Neuronal stem cell (in vitro differentiated cells): ENCODE data around the gene FERMT2.

Experiments used
- DNase-seq: peaks from one replicate; pipeline ENCODE4 v3.0.0-alpha.2; 2013; ENCODE audit warnings: low spot score
- H2AFZ ChIP-seq: one replicate; pipeline ENCODE4 v1.6.1; 2013; ENCODE audit warnings: mild to moderate bottlenecking, low read length, inconsistent platforms
- H2AK5ac ChIP-seq: 2 replicates; pipeline ENCODE4 v1.6.1; 2013; ENCODE audit warnings: low read depth, mild to moderate bottlenecking, inconsistent platforms, low read length, moderate library complexity, mixed read lengths
- H2BK120ac ChIP-seq: 2 replicates; pipeline ENCODE4 v1.6.1; 2013; ENCODE audit warnings: low read depth, mild to moderate bottlenecking, inconsistent platforms, low read length, moderate library complexity, mixed read lengths
- H2BK12ac ChIP-seq: one replicate; pipeline ENCODE4 v1.6.1; 2013; ENCODE audit warnings: low read length, inconsistent platforms
- H2BK15ac ChIP-seq: 2 replicates; pipeline ENCODE4 v1.6.1; 2013; ENCODE audit warnings: mild to moderate bottlenecking, low read length, inconsistent platforms, mixed read lengths
- H2BK5ac ChIP-seq: one replicate; pipeline ENCODE4 v1.6.1; 2013; ENCODE audit warnings: inconsistent platforms, mild to moderate bottlenecking, low read length, moderate library complexity
- H3K14ac ChIP-seq: one replicate; pipeline ENCODE4 v1.6.1; 2013; ENCODE audit warnings: low read length, inconsistent platforms
- H3K18ac ChIP-seq: 2 replicates; pipeline ENCODE4 v1.6.1; 2013; ENCODE audit warnings: low read length, inconsistent platforms
- H3K23ac ChIP-seq: 2 replicates; pipeline ENCODE4 v1.6.1; 2013; ENCODE audit warnings: low read depth, mild to moderate bottlenecking, mixed read lengths, low read length, inconsistent platforms; ENCODE audit not compliant: poor library complexity
- H3K27ac ChIP-seq: replicated peaks from 3 replicates; pipeline ENCODE4 v1.5.1; 2013; ENCODE audit warnings: low read length, inconsistent platforms
- H3K27me3 ChIP-seq, 3 experiments: 2 replicates each; pipeline ENCODE4 v1.6.1; 2013; ENCODE audit warnings: low read length in 3 of 3, mild to moderate bottlenecking in 2 of 3, inconsistent platforms in 1 of 3, low read depth in 1 of 3, mixed read lengths in 1 of 3, moderate library complexity in 1 of 3; ENCODE audit not compliant: control insufficient read depth in 3 of 3, insufficient read depth in 3 of 3
- H3K36me3 ChIP-seq, 2 donors: replicated peaks in 1 of 2; 2 replicates each; pipeline ENCODE4 v1.6.1; 2013; ENCODE audit warnings: low read length in 2 of 2; ENCODE audit not compliant: control insufficient read depth in 2 of 2, insufficient read depth in 2 of 2
- H3K4ac ChIP-seq: 2 replicates; pipeline ENCODE4 v1.6.1; 2013; ENCODE audit warnings: inconsistent platforms, mild to moderate bottlenecking, low read length, moderate library complexity
- H3K4me1 ChIP-seq, 2 donors: 1 replicate in 1 of 2; 2 replicates in 1 of 2; pipeline ENCODE4 v1.6.1; 2013; ENCODE audit warnings: low read length in 2 of 2, low read depth in 1 of 2; ENCODE audit not compliant: control insufficient read depth in 2 of 2, insufficient read depth in 1 of 2
- H3K4me2 ChIP-seq: one replicate; pipeline ENCODE4 v1.6.1; 2013; ENCODE audit warnings: mild to moderate bottlenecking, low read length, inconsistent platforms; ENCODE audit not compliant: insufficient read depth, poor library complexity, severe bottlenecking
- H3K4me3 ChIP-seq, 2 donors: 2 replicates each; pipeline ENCODE4 v1.5.1; 2013; ENCODE audit warnings: low read length in 2 of 2, mild to moderate bottlenecking in 2 of 2, inconsistent platforms in 1 of 2, moderate library complexity in 1 of 2
- H3K79me1 ChIP-seq: one replicate; pipeline ENCODE4 v1.6.1; 2013; ENCODE audit warnings: low read depth, mild to moderate bottlenecking, inconsistent platforms, low read length, moderate library complexity
- H3K9ac ChIP-seq: one replicate; pipeline ENCODE4 v1.6.1; 2013; ENCODE audit warnings: mild to moderate bottlenecking, low read depth, low read length, inconsistent platforms; ENCODE audit not compliant: poor library complexity
- H3K9me3 ChIP-seq, 2 donors: replicated peaks in 1 of 2; 2 replicates each; pipeline versions ENCODE3 to v1.6.1; 2013; ENCODE audit warnings: low read length in 2 of 2, mild to moderate bottlenecking in 2 of 2, inconsistent platforms in 1 of 2, low read depth in 1 of 2, mixed read lengths in 1 of 2, moderate library complexity in 1 of 2; ENCODE audit not compliant: control insufficient read depth in 2 of 2, insufficient read depth in 1 of 2
- H4K8ac ChIP-seq: one replicate; pipeline ENCODE4 v1.6.1; 2013; ENCODE audit warnings: low read depth, mild to moderate bottlenecking, inconsistent platforms, low read length, moderate library complexity
- H4K91ac ChIP-seq: one replicate; pipeline ENCODE4 v1.6.1; 2013; ENCODE audit warnings: low read length, low read depth, mild to moderate bottlenecking, inconsistent platforms; ENCODE audit not compliant: poor library complexity
- WGBS, 2 donors: extraction: QIAGEN DNeasy Blood & Tissue Kit; methylation state at CpG; one replicate each; pipeline ENCODE4 v1.1.7; 2013; ENCODE audit warnings: missing lambda C conversion rate in 2 of 2, mixed read lengths in 1 of 2; ENCODE audit not compliant: insufficient read length in 2 of 2, insufficient replicate concordance in 1 of 2; ENCODE audit errors: extremely low coverage in 2 of 2; 5-methylcytosine and 5-hydroxymethylcytosine counted together

FERMT2 gene

GRCh38 chr14:52883658-52884057, 67.2 kb downstream of the FERMT2 start:
- no CpG with 5 or more reads among the region's 5 CpGs for WGBS, 2 donors
- no peak overlapping the region for H3K18ac ChIP-seq
- no peak overlapping the region for H4K8ac ChIP-seq
- no peaks in the 10 kb centered on the region for H3K9me3 ChIP-seq
- H2BK12ac ChIP-seq, result no peak overlapping the region
- no peak overlapping the region for H3K14ac ChIP-seq
- no peak overlapping the region for H2BK5ac ChIP-seq
- no peak overlapping the region for H2BK120ac ChIP-seq
- H3K4me3 ChIP-seq, result no peak overlapping the region
- H2AFZ ChIP-seq, result no peak overlapping the region
- H3K4me2 ChIP-seq, result no peak overlapping the region
- H3K79me1 ChIP-seq, result no peaks in the 10 kb centered on the region
- no peak overlapping the region for H2BK15ac ChIP-seq
- H3K27ac ChIP-seq, result no peak overlapping the region
- H3K36me3 ChIP-seq, result peaks cover 4 to 73% of the 10 kb centered on the region in 2 donors
- H3K4ac ChIP-seq, result no peak overlapping the region
- H2AK5ac ChIP-seq, result no peak overlapping the region
- no peak for DNase-seq
- H3K23ac ChIP-seq, result no peak overlapping the region
- no peaks in the 10 kb centered on the region for H3K4me1 ChIP-seq
- H3K9ac ChIP-seq, result no peak overlapping the region
- H3K27me3 ChIP-seq, result no peaks in the 10 kb centered on the region
- H4K91ac ChIP-seq, result no peak overlapping the region

- Histone ChIP-seq H2BK120ac (no peak overlapping the region), H3K36me3 (peaks cover 5 to 73% of the 10 kb centered on the region in 2 donors), H3K4ac (no peak overlapping the region), H4K91ac (no peak overlapping the region), H3K79me1 (no peaks in the 10 kb centered on the region), H3K18ac (no peak overlapping the region), H3K9me3 (no peaks in the 10 kb centered on the region), H2BK12ac (no peak overlapping the region), H3K14ac (no peak overlapping the region), H2BK15ac (no peak overlapping the region), H3K4me3 (no peak overlapping the region), H3K9ac (no peak overlapping the region), H3K27ac (no peak overlapping the region), H3K4me1 (no peaks in the 10 kb centered on the region), H3K4me2 (no peak overlapping the region), H2AK5ac (no peak overlapping the region), H3K23ac (no peak overlapping the region), H2BK5ac (no peak overlapping the region), H4K8ac (peak overlapping the region; percentile 17), H2AFZ (no peak overlapping the region), H3K27me3 (no peaks in the 10 kb centered on the region)
- DNase-seq, result no peak
- 100% methylated on average over 1 of the region's 6 CpGs; no CpG with 5 or more reads in 1 of the 2 donors for WGBS, 2 donors
These were observed 68.0 kb downstream of the FERMT2 start for GRCh38 chr14:52882824-52883223.

DNA sequence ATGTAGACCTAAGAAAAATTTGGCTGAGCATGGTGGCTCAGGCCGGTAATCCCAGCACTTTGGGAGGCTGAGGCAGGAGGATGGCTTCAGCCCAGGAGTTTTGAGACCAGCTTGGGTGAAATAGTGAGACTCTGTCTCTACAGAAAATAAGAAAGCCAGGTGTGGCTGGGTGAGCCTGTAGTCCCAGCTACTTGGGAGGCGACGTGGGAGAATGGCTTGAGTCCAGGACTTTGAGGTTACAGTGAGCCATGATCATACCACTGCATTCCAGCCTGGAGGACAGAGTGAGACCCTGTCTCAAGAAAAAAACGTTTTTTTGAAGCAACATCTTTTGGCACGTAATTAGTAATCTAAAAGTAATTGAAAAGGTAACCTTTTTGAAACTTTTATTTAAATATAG, 70.9 kb downstream of the FERMT2 start:
- H4K91ac ChIP-seq, result no peak overlapping the region
- H3K9ac ChIP-seq, result no peak overlapping the region
- H2BK5ac ChIP-seq, result no peak overlapping the region
- WGBS, 2 donors, result no CpG with 5 or more reads among the region's 5 CpGs
- H3K9me3 ChIP-seq, result no peaks in the 10 kb centered on the region
- H3K27ac ChIP-seq, result no peak overlapping the region
- H3K23ac ChIP-seq, result no peak overlapping the region
- no peaks in the 10 kb centered on the region for H3K4me1 ChIP-seq
- H3K27me3 ChIP-seq, result no peaks in the 10 kb centered on the region
- no peak overlapping the region for H2BK12ac ChIP-seq
- H3K4me3 ChIP-seq, result no peak overlapping the region
- no peak overlapping the region for H3K14ac ChIP-seq
- H3K4ac ChIP-seq, result no peak overlapping the region
- H3K4me2 ChIP-seq, result no peak overlapping the region
- no peak overlapping the region for H2BK15ac ChIP-seq
- no peak for DNase-seq
- H2AFZ ChIP-seq, result no peak overlapping the region
- no peaks in the 10 kb centered on the region for H3K79me1 ChIP-seq
- H3K18ac ChIP-seq, result no peak overlapping the region
- H4K8ac ChIP-seq, result no peak overlapping the region
- H2AK5ac ChIP-seq, result no peak overlapping the region
- H2BK120ac ChIP-seq, result no peak overlapping the region
- H3K36me3 ChIP-seq, result peaks cover 8 to 82% of the 10 kb centered on the region in 2 donors

DNA sequence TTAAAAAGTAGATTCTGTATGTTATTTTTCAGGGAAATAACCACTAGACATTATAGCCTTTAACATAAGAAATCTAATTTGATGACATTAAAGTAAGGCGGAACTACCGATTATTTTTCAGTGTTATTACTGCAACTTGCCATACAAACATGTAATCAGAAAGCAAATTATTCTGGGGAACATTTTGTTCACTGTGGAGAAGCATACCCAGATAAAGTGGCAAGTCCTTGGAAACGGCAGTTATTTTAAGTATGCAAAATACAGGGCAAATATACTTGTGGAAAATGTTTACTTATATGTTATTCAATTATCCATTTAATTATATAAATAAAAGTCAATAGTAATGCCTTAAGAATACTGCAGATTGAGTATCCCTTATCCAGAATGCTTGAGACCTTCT, 71.9 kb downstream of the FERMT2 start:
- H3K79me1 ChIP-seq, result no peaks in the 10 kb centered on the region
- no peak overlapping the region for H4K91ac ChIP-seq
- H3K9ac ChIP-seq, result no peak overlapping the region
- no peak overlapping the region for H2AK5ac ChIP-seq
- H3K9me3 ChIP-seq, result no peaks in the 10 kb centered on the region
- H3K23ac ChIP-seq, result no peak overlapping the region
- no peak for DNase-seq
- H3K27me3 ChIP-seq, result no peaks in the 10 kb centered on the region
- no peaks in the 10 kb centered on the region for H3K4me1 ChIP-seq
- H2BK12ac ChIP-seq, result no peak overlapping the region
- no peak overlapping the region for H2AFZ ChIP-seq
- no peak overlapping the region for H3K4me2 ChIP-seq
- H3K18ac ChIP-seq, result no peak overlapping the region
- H2BK5ac ChIP-seq, result no peak overlapping the region
- no peak overlapping the region for H2BK15ac ChIP-seq
- no peak overlapping the region for H2BK120ac ChIP-seq
- WGBS, 2 donors, result no CpG with 5 or more reads among the region's 3 CpGs
- no peak overlapping the region for H3K27ac ChIP-seq
- peaks cover 8 to 86% of the 10 kb centered on the region in 2 donors for H3K36me3 ChIP-seq
- H4K8ac ChIP-seq, result no peak overlapping the region
- H3K14ac ChIP-seq, result no peak overlapping the region
- no peak overlapping the region for H3K4ac ChIP-seq
- H3K4me3 ChIP-seq, result no peak overlapping the region
